HPDE6-E6E7 (cell line): ENCODE measurements around the gene RAB35.
A peak's percentile ranks its signal among the peaks of the same experiment; 100 is the strongest.

Experiments
- DNase-seq: peaks from one replicate; pipeline ENCODE4 v3.0.0; 2011; ENCODE audit warnings: missing footprints; ENCODE audit errors: extremely low spot score

Gene RAB35

GRCh38 chr12:120086801-120087621 is 29.5 kb downstream of the RAB35 start:
- DNase-seq = peak; percentile 97

GRCh38 chr12:120085920-120086645 is 30.5 kb downstream of the RAB35 start:
- no peak for DNase-seq

GRCh38 chr12:120081641-120082040 is 34.9 kb downstream of the RAB35 start:
- no peak for DNase-seq

- DNase-seq = peak; percentile 34
Measured at GRCh38 chr12:120079411-120080400, 36.8 kb downstream of the RAB35 start.

- DNase-seq = no peak
Measured at GRCh38 chr12:120078868-120079267, 37.7 kb downstream of the RAB35 start.

GRCh38 chr12:120077260-120077659 is 39.3 kb downstream of the RAB35 start:
- DNase-seq = no peak

- no peak for DNase-seq
Measured at GRCh38 chr12:120076651-120077050, 39.9 kb downstream of the RAB35 start.

GRCh38 chr12:120075034-120075616 is 41.4 kb downstream of the RAB35 start:
- no peak for DNase-seq

GRCh38 chr12:120072472-120073249 is 43.9 kb downstream of the RAB35 start:
- DNase-seq = no peak

- DNase-seq = no peak
Measured at GRCh38 chr12:120071493-120072020, 45.0 kb downstream of the RAB35 start.

GRCh38 chr12:120069278-120069677 is 47.3 kb downstream of the RAB35 start:
- DNase-seq = no peak

GRCh38 chr12:120067901-120068300 is 48.7 kb downstream of the RAB35 start:
- no peak for DNase-seq

- no peak for DNase-seq
Measured at GRCh38 chr12:120067084-120067869, 49.3 kb downstream of the RAB35 start.

GRCh38 chr12:120066341-120066740 is 50.2 kb downstream of the RAB35 start:
- DNase-seq = no peak

- no peak for DNase-seq
Measured at GRCh38 chr12:120065472-120065871, 51.1 kb downstream of the RAB35 start.

GRCh38 chr12:120064054-120064940 is 52.3 kb downstream of the RAB35 start:
- DNase-seq = no peak

- DNase-seq = no peak
Measured at GRCh38 chr12:120062976-120063579, 53.5 kb downstream of the RAB35 start.

- no peak for DNase-seq
Measured at GRCh38 chr12:120061575-120062214, 54.9 kb downstream of the RAB35 start.
